C4-2B (cell line): ENCODE measurements around the gene PNPLA4.

ENCODE experiments used
- H3K27ac ChIP-seq: fragments of 450-650 bp; 2 replicates; pipeline ENCODE4 v1.5.1; 2017
- ZFX ChIP-seq: fragments of 450-650 bp; IDR thresholded peaks from 2 replicates; pipeline ENCODE4 v1.6.1; 2017
- TF ChIP-seq, protein P1 (sequence below): fragments of 450-650 bp; conservative IDR thresholded peaks from 2 replicates; pipeline ENCODE4 v1.5.1; 2017; ENCODE audit warnings: mild to moderate bottlenecking

Gene PNPLA4

DNA sequence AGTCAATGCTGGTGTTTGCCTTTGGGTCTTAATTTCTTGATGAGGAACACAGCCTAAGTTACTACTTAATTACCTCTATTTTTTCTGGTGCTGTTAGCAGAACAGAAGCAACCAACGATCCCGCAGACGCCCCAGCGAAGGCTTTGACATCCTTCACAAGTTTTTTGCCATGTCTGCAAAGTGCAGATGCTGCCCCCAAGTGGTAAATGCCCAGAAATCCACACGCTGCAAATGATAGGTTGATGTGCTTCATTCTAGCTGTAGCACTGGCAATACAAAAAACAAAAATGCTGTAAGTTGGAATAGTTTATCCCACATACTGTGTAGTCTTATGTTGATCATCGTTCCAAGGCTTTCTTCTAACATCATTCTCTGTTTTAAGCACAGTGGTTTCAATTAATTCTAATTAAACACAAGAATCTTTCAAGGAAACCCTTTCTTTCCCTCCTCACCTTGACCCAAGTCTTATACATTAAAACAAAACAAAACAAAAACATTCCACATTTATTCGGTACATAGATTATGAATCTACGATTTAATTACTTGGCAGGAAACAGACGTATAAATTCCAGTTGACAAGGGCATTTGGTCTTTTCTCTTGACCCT, 1.2 kb downstream of the PNPLA4 start:
- TF ChIP-seq, protein P1, sequence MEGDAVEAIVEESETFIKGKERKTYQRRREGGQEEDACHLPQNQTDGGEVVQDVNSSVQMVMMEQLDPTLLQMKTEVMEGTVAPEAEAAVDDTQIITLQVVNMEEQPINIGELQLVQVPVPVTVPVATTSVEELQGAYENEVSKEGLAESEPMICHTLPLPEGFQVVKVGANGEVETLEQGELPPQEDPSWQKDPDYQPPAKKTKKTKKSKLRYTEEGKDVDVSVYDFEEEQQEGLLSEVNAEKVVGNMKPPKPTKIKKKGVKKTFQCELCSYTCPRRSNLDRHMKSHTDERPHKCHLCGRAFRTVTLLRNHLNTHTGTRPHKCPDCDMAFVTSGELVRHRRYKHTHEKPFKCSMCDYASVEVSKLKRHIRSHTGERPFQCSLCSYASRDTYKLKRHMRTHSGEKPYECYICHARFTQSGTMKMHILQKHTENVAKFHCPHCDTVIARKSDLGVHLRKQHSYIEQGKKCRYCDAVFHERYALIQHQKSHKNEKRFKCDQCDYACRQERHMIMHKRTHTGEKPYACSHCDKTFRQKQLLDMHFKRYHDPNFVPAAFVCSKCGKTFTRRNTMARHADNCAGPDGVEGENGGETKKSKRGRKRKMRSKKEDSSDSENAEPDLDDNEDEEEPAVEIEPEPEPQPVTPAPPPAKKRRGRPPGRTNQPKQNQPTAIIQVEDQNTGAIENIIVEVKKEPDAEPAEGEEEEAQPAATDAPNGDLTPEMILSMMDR, result peak; percentile 81
- no peak for TF ChIP-seq ZFX

GRCh38 chrX:7921750-7922149, 5.5 kb downstream of the PNPLA4 start:
- no peak for TF ChIP-seq ZFX
- TF ChIP-seq, protein P1, result no peak
- H3K27ac ChIP-seq, result no peak overlapping the region

More for the DNA sequence above, 1.2 kb downstream of the PNPLA4 start:
- H3K27ac ChIP-seq, result no peak overlapping the region

GRCh38 chrX:7908821-7909220, 18.4 kb downstream of the PNPLA4 start:
- TF ChIP-seq, protein P1, result no peak
- no peak overlapping the region for H3K27ac ChIP-seq

GRCh38 chrX:7904562-7904961, 22.7 kb downstream of the PNPLA4 start:
- no peak for TF ChIP-seq ZFX
- TF ChIP-seq, protein P1, result no peak
- H3K27ac ChIP-seq, result no peak overlapping the region

GRCh38 chrX:7891928-7892327, 35.3 kb downstream of the PNPLA4 start:
- H3K27ac ChIP-seq, result no peak overlapping the region
- TF ChIP-seq, protein P1, result no peak
- no peak for TF ChIP-seq ZFX

- TF ChIP-seq, protein P1, result no peak
- TF ChIP-seq ZFX, result no peak
- H3K27ac ChIP-seq, result no peak overlapping the region
Observed at GRCh38 chrX:7889680-7890079, 37.5 kb downstream of the PNPLA4 start.

DNA sequence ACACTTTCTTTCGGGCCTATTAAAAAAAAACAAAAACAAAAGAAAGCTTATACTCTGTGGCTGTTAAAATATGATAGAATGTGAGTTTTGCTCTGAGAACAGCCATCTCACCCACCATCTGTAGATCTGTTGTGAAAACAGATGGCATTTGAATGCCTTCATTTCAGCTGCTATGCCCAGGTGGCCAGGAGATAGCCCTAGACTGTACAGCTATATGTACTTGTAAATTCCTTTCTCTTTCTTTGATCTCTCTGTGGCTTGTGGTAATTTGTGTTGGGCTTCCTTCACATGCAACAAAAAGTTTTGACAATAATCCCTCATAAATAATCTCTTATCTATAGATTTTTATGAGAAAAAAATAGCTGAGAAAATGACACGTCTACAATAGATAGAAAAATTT, 38.1 kb downstream of the PNPLA4 start:
- H3K27ac ChIP-seq, result no peak overlapping the region

More for the DNA sequence above, 38.1 kb downstream of the PNPLA4 start:
- no peak for TF ChIP-seq ZFX
- TF ChIP-seq, protein P1, result no peak
